Left kidney (tissue), 2 donors: Measurements from ENCODE around the gene VAMP5. TPM values are rescaled to one million over a fixed set of nuclear protein-coding genes. Genes with fewer than 3 reads are reported as not detected.

Source experiments
- DNase-seq: peaks from one replicate; pipeline ENCODE4 v3.0.0-alpha.2; 2013
- polyA plus RNA-seq: library from polyadenylated mRNA; unstranded; fragments of 120-200 nt; gene quantifications from one replicate; pipeline ENCODE4 v1.2.1, GENCODE V29; 2013; ENCODE audit not compliant: insufficient read length

VAMP5 gene
- polyA plus RNA-seq, 1 donor = 33.8 TPM

GRCh38 chr2:85631316-85631715, 47.1 kb downstream of the VAMP5 start:
- DNase-seq = no peak

GRCh38 chr2:85635011-85635410, 50.8 kb downstream of the VAMP5 start:
- no peak for DNase-seq

- no peak for DNase-seq
Measured at GRCh38 chr2:85635636-85636035, 51.4 kb downstream of the VAMP5 start.

- DNase-seq = no peak
Measured at GRCh38 chr2:85642725-85643124, 58.5 kb downstream of the VAMP5 start.

Other genes with a start within 250 kb of the VAMP5 start
- 26.7 TPM for gene RETSAT, start 229.9 kb upstream of the VAMP5 start, polyA plus RNA-seq
- 37.2 TPM for gene ELMOD3, start 229.7 kb upstream of the VAMP5 start, polyA plus RNA-seq
- 81.7 TPM for gene CAPG, start 174.1 kb upstream of the VAMP5 start, polyA plus RNA-seq
- gene SH2D6, start 165.7 kb upstream of the VAMP5 start, polyA plus RNA-seq = 1.3 TPM
- 467 TPM for gene MAT2A, start 45.3 kb upstream of the VAMP5 start, polyA plus RNA-seq
- gene GGCX, start 22.9 kb upstream of the VAMP5 start, polyA plus RNA-seq = 41.2 TPM
- 89.3 TPM for gene VAMP8, start 6.8 kb upstream of the VAMP5 start, polyA plus RNA-seq
- 121 TPM for gene RNF181, start 11.3 kb downstream of the VAMP5 start, polyA plus RNA-seq
- 36.2 TPM for gene TMEM150A, start 18.3 kb downstream of the VAMP5 start, polyA plus RNA-seq
- 75.9 TPM for gene C2orf68, start 27.6 kb downstream of the VAMP5 start, polyA plus RNA-seq
- 74.8 TPM for gene USP39, start 31.8 kb downstream of the VAMP5 start, polyA plus RNA-seq
- 0.18 TPM for gene SFTPB, start 83.8 kb downstream of the VAMP5 start, polyA plus RNA-seq
- gene GNLY, start 109.9 kb downstream of the VAMP5 start, polyA plus RNA-seq = 0.27 TPM
- gene ATOH8, start 169.6 kb downstream of the VAMP5 start, polyA plus RNA-seq = 10.3 TPM